Measurements from ENCODE around the gene DAB2.

GRCh38 chr5:39333104-39333503, 91.7 kb downstream of the DAB2 start:
- TF ChIP-seq, protein P1, sequence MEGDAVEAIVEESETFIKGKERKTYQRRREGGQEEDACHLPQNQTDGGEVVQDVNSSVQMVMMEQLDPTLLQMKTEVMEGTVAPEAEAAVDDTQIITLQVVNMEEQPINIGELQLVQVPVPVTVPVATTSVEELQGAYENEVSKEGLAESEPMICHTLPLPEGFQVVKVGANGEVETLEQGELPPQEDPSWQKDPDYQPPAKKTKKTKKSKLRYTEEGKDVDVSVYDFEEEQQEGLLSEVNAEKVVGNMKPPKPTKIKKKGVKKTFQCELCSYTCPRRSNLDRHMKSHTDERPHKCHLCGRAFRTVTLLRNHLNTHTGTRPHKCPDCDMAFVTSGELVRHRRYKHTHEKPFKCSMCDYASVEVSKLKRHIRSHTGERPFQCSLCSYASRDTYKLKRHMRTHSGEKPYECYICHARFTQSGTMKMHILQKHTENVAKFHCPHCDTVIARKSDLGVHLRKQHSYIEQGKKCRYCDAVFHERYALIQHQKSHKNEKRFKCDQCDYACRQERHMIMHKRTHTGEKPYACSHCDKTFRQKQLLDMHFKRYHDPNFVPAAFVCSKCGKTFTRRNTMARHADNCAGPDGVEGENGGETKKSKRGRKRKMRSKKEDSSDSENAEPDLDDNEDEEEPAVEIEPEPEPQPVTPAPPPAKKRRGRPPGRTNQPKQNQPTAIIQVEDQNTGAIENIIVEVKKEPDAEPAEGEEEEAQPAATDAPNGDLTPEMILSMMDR (conservative IDR thresholded peaks at IDR 0.05; ENCODE audit: low read depth, low read length) = no peak
- TF ChIP-seq EZH2 (IDR thresholded peaks at IDR 0.05; ENCODE audit: borderline replicate concordance, low read depth, low read length, poor library complexity, severe bottlenecking) = no peak
